H7 (cell line): Measurements from ENCODE around the gene CRY1. TPM values are rescaled to one million over a fixed set of nuclear protein-coding genes. Genes with fewer than 3 reads are reported as not detected.
A peak's percentile ranks its signal among the peaks of the same experiment; 100 is the strongest.
"Not testable (repeated sequence)": the region's sequence is repeated elsewhere in the genome, so short reads cannot be mapped to it uniquely, and the experiment has no call there.

Experiments used
- DNase-seq: peaks from one replicate; pipeline ENCODE4 v3.0.0; 2012
- H3K27me3 ChIP-seq: 2 replicates; pipeline ENCODE4 v1.6.0; 2011; ENCODE audit warnings: mild to moderate bottlenecking, low read length; ENCODE audit not compliant: control insufficient read depth, insufficient read depth
- H3K36me3 ChIP-seq: replicated peaks from 2 replicates; pipeline ENCODE4 v1.5.1; 2011; ENCODE audit warnings: low read length; ENCODE audit not compliant: control insufficient read depth, insufficient read depth
- H3K4me3 ChIP-seq: 2 replicates; pipeline ENCODE4 v1.5.1; 2011; ENCODE audit warnings: low read depth, mild to moderate bottlenecking, control low read depth, low read length, moderate library complexity; ENCODE audit not compliant: insufficient read depth
- total RNA-seq: library from RNA; depleted of rRNA; stranded (reverse); fragments of >200 nt; shearing (Covaris generic); gene quantifications from 2 replicates; pipeline ENCODE4 v1.2.3, GENCODE V29; 2014

Gene CRY1
- total RNA-seq, 1 experiment from 2014 or later, result 44.0 TPM

DNA sequence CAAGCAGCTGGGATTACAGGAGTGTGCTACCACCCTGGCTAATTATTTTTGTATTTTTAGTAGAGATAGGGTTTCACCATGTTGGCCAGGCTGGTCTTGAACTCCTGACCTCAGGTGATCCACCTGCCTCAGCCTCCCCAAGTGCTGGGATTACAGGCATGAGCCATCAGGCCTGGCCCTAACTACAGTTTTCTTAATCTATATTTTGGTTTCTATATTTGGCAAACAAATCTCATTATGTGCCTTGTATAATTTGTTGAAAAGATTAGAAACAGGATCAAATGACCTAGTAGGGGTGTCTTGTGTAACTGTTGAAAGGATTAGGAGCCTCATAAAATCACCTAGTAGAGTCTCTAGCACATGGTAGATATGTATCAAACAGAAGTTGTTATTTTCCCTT is 67.0 kb downstream of the CRY1 start:
- not testable (repeated sequence) for H3K4me3 ChIP-seq, H3K27me3 ChIP-seq, H3K36me3 ChIP-seq, DNase-seq

DNA sequence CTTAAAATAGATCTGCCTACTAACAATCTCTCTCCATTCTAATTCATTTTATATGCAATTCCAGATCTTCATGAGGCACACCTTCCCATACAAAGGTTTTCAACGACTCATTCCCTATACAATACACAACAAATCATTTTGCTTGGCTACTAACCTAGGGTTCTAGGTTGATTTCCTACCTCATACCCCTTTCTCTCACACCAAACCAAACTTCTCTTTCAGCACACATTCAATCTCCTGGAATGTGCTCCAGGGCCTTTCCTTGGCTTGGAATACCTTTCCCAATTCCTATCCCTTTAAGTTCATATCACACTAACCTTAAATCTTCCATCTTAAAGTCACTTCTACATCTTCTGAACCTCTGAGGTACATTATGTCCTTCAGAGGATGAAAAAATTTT is 67.7 kb downstream of the CRY1 start:
- no peaks in the 10 kb centered on the region for H3K27me3 ChIP-seq
- no peak for DNase-seq
- no peaks in the 10 kb centered on the region for H3K36me3 ChIP-seq

DNA sequence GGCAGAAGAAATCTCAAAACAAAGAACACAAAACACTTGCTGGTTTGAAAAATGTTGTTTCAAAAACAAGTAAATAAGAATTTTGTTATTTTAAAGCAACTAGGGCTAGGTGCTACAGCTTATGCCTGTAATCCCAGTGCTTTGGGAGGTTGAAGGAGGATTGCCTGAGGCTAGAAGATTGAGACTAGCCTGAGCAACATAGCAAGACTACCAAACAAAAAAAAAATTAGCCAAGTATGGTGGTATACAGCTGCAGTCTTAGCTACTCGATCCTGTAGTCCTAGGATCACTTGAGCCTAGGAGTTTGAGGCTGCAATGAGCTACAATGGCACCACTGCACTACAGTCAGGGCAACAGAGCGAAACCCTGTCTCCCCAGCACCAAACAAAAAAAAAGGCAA is 73.8 kb downstream of the CRY1 start:
- H3K36me3 ChIP-seq, result no peaks in the 10 kb centered on the region
- H3K4me3 ChIP-seq, result no peak overlapping the region
- DNase-seq, result no peak
- H3K27me3 ChIP-seq, result no peaks in the 10 kb centered on the region

More for the DNA sequence above, 67.7 kb downstream of the CRY1 start:
- no peak overlapping the region for H3K4me3 ChIP-seq

DNA sequence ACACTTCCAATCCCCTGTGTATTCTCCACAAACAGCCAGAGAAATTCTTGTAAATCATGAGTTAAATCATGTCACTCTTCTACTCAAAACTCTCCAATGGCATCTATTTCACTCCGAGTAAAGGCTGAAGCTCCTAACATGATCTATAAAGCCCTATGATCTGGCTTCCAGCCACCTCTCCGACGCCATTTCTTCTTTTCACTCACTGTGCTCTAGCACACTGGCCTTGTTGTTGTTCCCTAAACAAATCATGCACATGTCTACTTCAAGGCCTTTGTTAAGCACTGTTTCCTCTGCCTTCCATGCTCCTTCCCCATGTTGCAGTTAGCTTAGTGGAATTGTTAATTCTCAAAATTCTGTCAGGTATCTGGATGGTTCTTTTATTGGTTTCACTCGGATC is 76.3 kb downstream of the CRY1 start:
- H3K4me3 ChIP-seq, result no peak overlapping the region

DNA sequence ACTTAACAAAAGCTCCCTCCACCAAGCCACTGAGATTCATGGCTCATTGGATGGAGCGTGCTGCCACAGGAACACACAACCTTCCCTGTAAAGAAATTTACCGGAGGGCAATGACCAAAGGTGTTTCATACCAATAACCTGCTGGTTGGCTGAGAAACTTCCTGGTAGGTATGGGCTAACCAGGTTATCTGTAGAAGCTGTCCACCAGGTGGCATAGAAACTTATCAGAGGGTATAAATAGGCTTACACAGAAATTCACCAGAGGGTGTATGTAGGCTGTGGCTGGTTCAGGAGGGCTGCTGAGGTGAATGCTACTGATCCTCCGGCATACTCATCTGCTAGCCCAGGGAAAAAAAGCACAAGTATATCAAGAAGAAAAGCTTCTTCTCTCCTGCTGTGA is 79.3 kb downstream of the CRY1 start:
- H3K4me3 ChIP-seq, result no peak overlapping the region
- peak; percentile 15 for DNase-seq
- H3K36me3 ChIP-seq, result no peaks in the 10 kb centered on the region
- no peaks in the 10 kb centered on the region for H3K27me3 ChIP-seq

More for the DNA sequence above, 76.3 kb downstream of the CRY1 start:
- Histone ChIP-seq H3K27me3 (no peaks in the 10 kb centered on the region), H3K36me3 (no peaks in the 10 kb centered on the region)
- DNase-seq, result no peak

DNA sequence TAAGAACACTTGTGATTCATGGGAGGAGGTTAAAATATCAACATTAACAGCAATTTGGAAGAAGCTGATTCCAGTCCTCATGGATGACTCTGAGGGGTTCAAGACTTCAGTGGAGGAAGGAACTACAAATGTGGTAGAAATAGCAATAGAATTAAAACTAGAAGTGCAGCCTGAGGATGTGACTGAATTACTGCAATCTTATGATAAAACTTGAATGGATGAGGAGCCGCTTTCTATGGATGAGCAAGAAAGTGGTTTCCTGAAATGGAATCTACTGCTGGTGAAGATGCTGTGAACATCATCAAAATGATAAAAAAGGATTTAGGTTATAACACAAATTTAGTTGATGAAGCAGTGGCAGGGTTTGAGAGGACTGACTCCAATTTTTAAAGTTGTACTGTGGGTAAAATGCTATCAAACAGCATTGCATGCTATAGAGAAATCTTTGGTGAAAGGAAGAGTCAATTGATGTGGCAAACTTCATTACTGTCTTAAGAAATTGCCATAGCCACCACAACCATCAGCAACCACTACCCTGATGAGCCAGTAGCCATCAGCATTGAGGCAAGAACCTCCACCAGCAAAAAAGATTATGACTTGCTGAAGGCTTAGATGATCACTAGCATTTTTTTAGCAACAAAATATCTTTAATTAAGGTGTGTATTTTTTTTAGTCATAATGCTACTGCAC is 80.5 kb downstream of the CRY1 start:
- Histone ChIP-seq H3K27me3 (no peaks in the 10 kb centered on the region), H3K4me3 (no peak overlapping the region), H3K36me3 (no peaks in the 10 kb centered on the region)
- no peak for DNase-seq

DNA sequence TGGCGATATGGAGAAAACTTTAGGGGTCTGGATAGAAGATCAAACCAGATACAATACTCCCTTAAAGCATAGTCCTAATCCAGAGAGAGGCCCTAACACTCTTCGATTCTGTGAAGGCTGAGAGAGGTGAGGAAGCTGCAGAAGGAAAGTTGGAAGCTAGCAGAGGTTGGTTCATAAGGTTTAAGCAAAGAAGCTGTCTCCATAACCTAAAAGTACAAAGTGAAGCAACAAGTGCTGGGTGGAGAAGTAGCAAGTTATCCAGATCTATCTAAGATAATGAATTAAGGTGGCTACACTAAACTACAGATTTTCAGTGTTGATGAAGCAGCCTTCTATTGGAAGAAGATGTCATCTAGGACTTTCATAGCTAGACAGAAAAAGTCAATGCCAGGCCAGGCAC is 81.8 kb downstream of the CRY1 start:
- H3K27me3 ChIP-seq, result no peaks in the 10 kb centered on the region
- DNase-seq, result no peak

DNA sequence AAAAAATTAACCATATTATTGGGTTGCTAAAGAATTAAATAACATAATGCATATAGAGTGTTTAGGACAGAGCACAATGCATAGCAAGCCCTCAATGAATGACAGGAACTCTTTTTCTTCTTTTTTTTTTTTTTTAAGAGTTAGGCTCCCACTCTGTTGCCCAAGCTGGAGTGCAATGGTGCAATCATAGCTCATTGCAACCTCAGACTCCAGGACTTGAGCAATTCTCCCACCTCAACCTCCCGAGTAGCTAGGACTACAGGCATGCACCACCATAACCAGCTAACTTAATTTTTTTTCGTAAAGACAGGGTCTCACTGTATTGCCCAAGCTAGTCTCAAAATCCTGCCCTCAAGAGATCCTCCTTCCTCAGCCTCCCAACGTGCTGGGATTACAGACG is 85.9 kb downstream of the CRY1 start:
- no peak for DNase-seq
- Histone ChIP-seq H3K27me3 (no peaks in the 10 kb centered on the region), H3K4me3 (no peak overlapping the region), H3K36me3 (no peaks in the 10 kb centered on the region)

More for the DNA sequence above, 81.8 kb downstream of the CRY1 start:
- no peak overlapping the region for H3K4me3 ChIP-seq
- H3K36me3 ChIP-seq, result no peaks in the 10 kb centered on the region

DNA sequence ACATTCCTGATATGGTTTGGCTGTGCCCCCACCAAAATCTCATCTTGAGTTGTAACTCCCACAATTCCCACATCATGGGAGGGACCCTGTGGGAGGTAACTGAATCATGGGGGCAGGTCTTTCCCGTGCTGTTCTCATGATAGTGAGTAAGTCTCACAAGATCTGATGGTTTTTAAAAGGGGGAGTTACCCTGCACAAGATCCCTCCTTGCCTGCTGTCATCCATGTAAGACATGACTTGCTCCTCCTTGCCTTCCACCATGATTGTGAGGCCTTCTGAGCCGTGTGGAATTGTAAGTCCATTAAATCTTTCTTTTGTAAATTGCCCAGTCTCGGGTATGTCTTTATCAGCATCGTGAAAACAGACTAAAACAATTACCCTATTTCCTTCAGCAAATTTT is 90.7 kb downstream of the CRY1 start:
- not testable (repeated sequence) for H3K4me3 ChIP-seq, H3K27me3 ChIP-seq, H3K36me3 ChIP-seq, DNase-seq

DNA sequence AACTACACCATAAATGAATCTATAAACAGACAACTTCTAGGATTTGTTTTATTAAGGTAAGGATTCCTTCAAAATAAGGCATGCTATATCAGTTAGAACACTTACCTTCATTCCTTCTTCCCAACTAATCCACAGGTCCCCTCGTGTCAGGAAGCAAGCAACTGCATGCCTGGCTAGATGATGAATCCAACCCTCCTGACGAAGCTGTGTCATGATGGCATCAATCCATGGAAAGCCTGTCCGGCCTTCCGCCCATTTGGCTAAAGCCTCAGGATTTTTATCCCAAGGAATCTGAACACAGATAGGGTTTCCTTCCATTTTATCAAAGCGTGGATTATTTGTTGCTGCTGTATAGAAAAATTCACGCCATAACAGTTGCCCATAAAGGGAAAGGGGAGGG is 93.9 kb downstream of the CRY1 start:
- Histone ChIP-seq H3K27me3 (no peaks in the 10 kb centered on the region), H3K36me3 (peaks cover 1% of the 10 kb centered on the region), H3K4me3 (no peak overlapping the region)
- no peak for DNase-seq

DNA sequence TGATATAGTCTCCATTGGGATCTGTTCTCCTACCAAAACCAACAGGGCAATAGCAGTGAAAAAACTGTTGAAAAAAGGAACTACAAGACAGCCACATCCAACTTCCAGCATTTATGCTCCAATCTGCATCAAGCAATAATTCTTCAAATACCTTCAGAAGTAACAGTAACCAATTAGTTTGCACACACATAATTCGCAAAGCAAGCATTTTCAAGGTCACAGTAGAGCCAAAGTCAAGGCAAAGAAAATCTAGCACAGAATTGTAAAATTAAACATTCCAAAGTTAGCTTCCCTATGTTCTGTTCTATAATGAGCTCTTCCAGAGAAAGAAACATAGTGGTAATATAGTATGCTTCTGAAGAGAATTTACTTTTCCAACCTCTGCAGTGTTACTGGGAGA is 95.4 kb downstream of the CRY1 start:
- Histone ChIP-seq H3K4me3 (no peak overlapping the region), H3K27me3 (no peaks in the 10 kb centered on the region), H3K36me3 (peaks cover 1% of the 10 kb centered on the region)
- DNase-seq, result no peak

DNA sequence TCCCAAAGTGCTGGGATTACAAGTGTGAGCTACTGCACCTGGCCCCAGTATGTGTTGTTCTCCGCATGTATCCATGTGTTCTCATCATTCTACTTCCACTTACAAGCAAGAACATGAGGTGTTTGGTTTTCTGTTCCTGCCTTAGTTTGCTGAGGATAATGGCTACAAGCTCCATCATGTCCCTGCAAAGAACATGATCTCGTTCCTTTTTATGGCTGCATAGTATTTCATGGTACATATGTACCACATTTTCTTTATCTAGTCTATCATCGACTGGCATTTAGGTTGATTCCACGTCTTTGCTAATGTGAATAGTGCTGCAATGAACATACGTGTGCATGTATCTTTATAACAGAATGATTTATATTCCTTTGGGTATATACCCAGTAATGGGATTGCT is 97.2 kb downstream of the CRY1 start:
- H3K4me3 ChIP-seq, H3K27me3 ChIP-seq, H3K36me3 ChIP-seq, DNase-seq: not testable (repeated sequence)

DNA sequence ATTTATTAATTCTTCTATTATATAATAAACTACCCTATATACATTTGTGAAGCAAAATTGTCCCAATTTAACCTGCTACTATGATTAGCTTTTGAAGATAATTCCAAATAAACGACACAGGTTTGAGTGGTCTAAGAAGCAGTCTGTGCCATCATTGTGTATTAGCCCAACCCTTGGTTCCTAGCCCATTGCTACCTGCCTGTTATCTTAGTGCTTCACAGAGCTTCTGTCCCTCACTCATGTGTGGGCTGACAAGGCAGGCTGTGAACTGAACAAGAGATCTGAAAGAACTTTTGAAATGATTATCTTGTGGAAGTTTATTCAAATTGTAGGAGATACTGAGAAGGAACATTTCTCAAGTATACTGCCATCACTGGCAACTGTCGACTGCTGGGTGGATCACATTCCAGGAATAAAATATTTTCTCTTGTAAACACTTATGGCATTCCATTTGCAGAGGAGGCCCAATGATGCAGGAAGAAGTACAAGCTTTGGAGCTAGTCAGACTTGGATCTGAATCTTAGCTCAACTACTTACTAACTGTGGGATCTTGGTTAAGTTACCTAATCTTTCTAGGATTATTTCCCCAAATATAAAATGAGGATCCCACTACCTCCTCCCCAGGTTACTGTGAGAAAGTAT is 98.6 kb downstream of the CRY1 start:
- Histone ChIP-seq H3K4me3 (no peak overlapping the region), H3K36me3 (peaks cover 1% of the 10 kb centered on the region), H3K27me3 (no peaks in the 10 kb centered on the region)
- DNase-seq, result no peak

DNA sequence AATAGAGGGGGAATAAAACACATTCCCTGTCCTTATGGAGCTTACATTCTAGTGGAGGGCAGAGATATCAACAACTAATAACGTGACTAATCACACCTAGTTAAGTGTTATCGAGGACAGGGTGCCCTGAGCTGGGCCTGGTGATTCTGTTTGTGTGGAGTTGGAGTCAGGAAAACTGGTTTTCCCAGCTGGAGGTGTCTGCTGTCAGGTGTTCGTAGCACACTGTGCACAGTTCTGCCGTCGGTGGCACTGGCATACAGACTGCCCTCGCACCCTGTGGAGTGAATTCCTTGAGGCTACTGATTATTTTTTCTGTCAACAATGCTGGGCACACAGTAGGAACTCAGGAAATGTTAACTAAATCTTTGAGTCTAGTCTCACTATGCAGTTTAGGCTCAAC is 105.5 kb downstream of the CRY1 start:
- DNase-seq, result no peak
- no peak overlapping the region for H3K4me3 ChIP-seq
- H3K36me3 ChIP-seq, result no peaks in the 10 kb centered on the region; the same call in 1 of the 2 replicates

DNA sequence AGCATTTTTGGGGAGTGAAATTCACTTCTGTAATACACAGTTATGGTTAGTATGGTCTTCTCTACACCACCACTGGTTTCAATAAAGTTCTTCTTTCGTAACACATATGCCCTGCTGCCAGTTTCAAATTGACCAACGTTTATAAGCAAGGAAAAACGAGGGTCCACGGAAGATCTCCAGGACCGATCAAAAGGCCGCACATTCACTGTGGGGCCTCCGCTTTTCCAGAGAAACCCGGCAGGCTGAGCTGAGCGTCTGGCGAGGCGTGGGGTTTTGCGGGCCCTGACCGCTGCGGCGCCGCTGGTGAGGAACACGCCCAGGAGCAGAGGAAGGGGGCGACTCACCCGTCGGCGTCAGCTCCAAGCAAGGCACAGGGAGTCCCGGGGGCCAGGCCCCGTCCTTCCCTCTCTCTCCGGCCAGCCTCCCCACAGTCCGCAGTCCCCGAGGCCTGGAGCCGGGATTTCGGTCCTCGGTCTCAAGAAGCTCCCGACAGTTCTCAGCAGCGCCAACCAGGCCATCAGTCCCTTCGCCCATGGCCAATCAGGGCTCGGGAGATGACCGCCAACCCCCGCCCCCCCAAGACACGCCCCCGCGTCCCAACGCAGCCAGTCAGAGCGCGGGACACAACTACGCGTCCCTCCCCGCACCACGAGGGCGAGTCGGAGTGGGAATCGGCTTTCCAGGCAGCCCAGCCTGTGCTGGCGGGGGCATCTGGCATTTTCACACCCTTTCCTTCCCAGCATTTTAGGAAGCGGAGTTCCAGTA is 106.5 kb downstream of the CRY1 start, which contains the start of gene MTERF2:
Gene MTERF2 (minus strand): TSS at position 522 of the 765 bp plus-strand sequence. CDS start 8,432 bp downstream, outside the sequence.
- no peaks in the 10 kb centered on the region for H3K27me3 ChIP-seq
- H3K4me3 ChIP-seq, result peak within 1 kb of the TSS; percentile 88
- DNase-seq, result peak; percentile 95
- no peaks in the 10 kb centered on the region; the same call in 1 of the 2 replicates for H3K36me3 ChIP-seq

More for the DNA sequence above, 105.5 kb downstream of the CRY1 start:
- no peaks in the 10 kb centered on the region for H3K27me3 ChIP-seq
